ENCODE measurements around the gene IL17RA.

The IL17RA gene

GRCh38 chr22:17161991-17162390 lies 77.2 kb downstream of the IL17RA start:
- no peak for DNase-seq

- DNase-seq, result no peak
Observed at GRCh38 chr22:17162731-17163130, 77.9 kb downstream of the IL17RA start.

- DNase-seq, result no peak
Observed at GRCh38 chr22:17164392-17165024, 79.7 kb downstream of the IL17RA start.
